Brain microvascular endothelial cell (primary cell): ENCODE data around the gene NCOA7.
A peak's percentile ranks its signal among the peaks of the same experiment; 100 is the strongest.

ENCODE experiments used
- DNase-seq: peaks from one replicate; pipeline ENCODE4 v3.0.0-alpha.2; 2020
- H3K27ac ChIP-seq: fragments of 250-450 bp; sonication (Bioruptor Pico); 2 replicates; pipeline ENCODE4 v1.5.1; 2020; ENCODE audit warnings: mild to moderate bottlenecking, moderate library complexity
- H3K27me3 ChIP-seq: fragments of 250-450 bp; sonication (Bioruptor Pico); replicated peaks from 2 replicates; pipeline ENCODE4 v1.5.1; 2020; ENCODE audit warnings: mild to moderate bottlenecking
- H3K36me3 ChIP-seq: fragments of 250-450 bp; sonication (Bioruptor Pico); replicated peaks from 2 replicates; pipeline ENCODE4 v1.5.1; 2020; ENCODE audit warnings: mild to moderate bottlenecking
- H3K4me3 ChIP-seq: 2 replicates; pipeline ENCODE4 v1.5.1; 2011; ENCODE audit warnings: low read depth, mild to moderate bottlenecking, control low read depth, low read length, moderate library complexity
- CTCF ChIP-seq: IDR thresholded peaks from 2 replicates; pipeline ENCODE4 v1.5.1; 2011; ENCODE audit warnings: low read depth, mild to moderate bottlenecking, moderate library complexity, low read length, control low read depth, inconsistent platforms; ENCODE audit errors: missing control alignments
- in situ Hi-C: cut with HindIII; loops from 2 replicates; pipeline ENCODE4 v1.10.0; 2017; ENCODE audit warnings: low sequenced_read_pairs, low pct_ligation_motif_present

The NCOA7 gene

GRCh38 chr6:125745281-125746018 lies 45.3 kb upstream of the NCOA7 start:
- in situ Hi-C loops = no loop called here
- no peak overlapping the region for H3K27ac ChIP-seq
- no peak for TF ChIP-seq CTCF
- no peaks in the 10 kb centered on the region for H3K27me3 ChIP-seq
- no peak for DNase-seq
- no peaks in the 10 kb centered on the region for H3K36me3 ChIP-seq
- H3K4me3 ChIP-seq = no peak overlapping the region

GRCh38 chr6:125746019-125746414 lies 44.7 kb upstream of the NCOA7 start:
- no peaks in the 10 kb centered on the region for H3K36me3 ChIP-seq
- H3K27ac ChIP-seq = no peak overlapping the region
- in situ Hi-C loops = no loop called here
- no peak for TF ChIP-seq CTCF
- no peaks in the 10 kb centered on the region for H3K27me3 ChIP-seq
- DNase-seq = no peak
- no peak overlapping the region for H3K4me3 ChIP-seq

GRCh38 chr6:125746731-125747588 lies 43.8 kb upstream of the NCOA7 start:
- in situ Hi-C loops = no loop called here
- TF ChIP-seq CTCF = peak; percentile 29
- H3K27ac ChIP-seq = no peak overlapping the region
- H3K36me3 ChIP-seq = no peaks in the 10 kb centered on the region
- peak; percentile 78 for DNase-seq
- no peaks in the 10 kb centered on the region for H3K27me3 ChIP-seq
- H3K4me3 ChIP-seq = peak overlapping the region; percentile 60

- DNase-seq = no peak
- no peak overlapping the region for H3K27ac ChIP-seq
- in situ Hi-C loops = no loop called here
- H3K36me3 ChIP-seq = no peaks in the 10 kb centered on the region
- no peak for TF ChIP-seq CTCF
- H3K27me3 ChIP-seq = no peaks in the 10 kb centered on the region
- H3K4me3 ChIP-seq = peak overlapping the region; percentile 60
Observed at GRCh38 chr6:125747589-125748405, 43.0 kb upstream of the NCOA7 start.

- in situ Hi-C loops = no loop called here
- Histone ChIP-seq H3K27ac (peak overlapping the region; percentile 58), H3K27me3 (no peaks in the 10 kb centered on the region), H3K4me3 (peak overlapping the region; percentile 60), H3K36me3 (no peaks in the 10 kb centered on the region)
- peak; percentile 30 for DNase-seq
- TF ChIP-seq CTCF = peak; percentile 42
Observed at GRCh38 chr6:125748406-125749172, 42.2 kb upstream of the NCOA7 start.
